ENCODE data around the gene SUPT3H.

GRCh38 chr6:45377043-45377553 lies 636 bp downstream of the SUPT3H start:
- no peak for TF ChIP-seq CTCF (IDR thresholded peaks at IDR 0.05)
- no peak for TF ChIP-seq POLR2A (IDR thresholded peaks at IDR 0.05)

Data from breast epithelium (tissue), 3 donors.